Duodenal mucosa (tissue), 2 donors: ENCODE data around the gene HMGN2.

Source experiments
- H3K27ac ChIP-seq: one replicate; pipeline ENCODE4 v1.7.0; 2013; ENCODE audit warnings: low read depth, low read length
- H3K27me3 ChIP-seq, 2 donors: one replicate each; pipeline ENCODE4 v1.7.0; 2013; ENCODE audit warnings: low read length in 2 of 2, control low read depth in 1 of 2; ENCODE audit not compliant: insufficient read depth in 2 of 2, control insufficient read depth in 1 of 2
- H3K36me3 ChIP-seq, 2 donors: one replicate each; pipeline ENCODE4 v1.7.0; 2013; ENCODE audit warnings: low read length in 2 of 2, control low read depth in 1 of 2; ENCODE audit not compliant: insufficient read depth in 2 of 2, control insufficient read depth in 1 of 2
- H3K4me1 ChIP-seq, 2 donors: one replicate each; pipeline ENCODE4 v1.7.0; 2013; ENCODE audit warnings: low read length in 2 of 2, control low read depth in 1 of 2; ENCODE audit not compliant: insufficient read depth in 2 of 2, control insufficient read depth in 1 of 2
- H3K4me3 ChIP-seq, 2 donors: one replicate each; pipeline ENCODE4 v1.7.0; 2013; ENCODE audit warnings: low read length in 2 of 2, low read depth in 1 of 2
- H3K9ac ChIP-seq, 2 donors: one replicate each; pipeline ENCODE4 v1.7.0; 2013; ENCODE audit warnings: low read length in 2 of 2, low read depth in 1 of 2
- H3K9me3 ChIP-seq, 2 donors: one replicate each; pipeline ENCODE4 v1.7.0; 2013; ENCODE audit warnings: low read length in 2 of 2, control low read depth in 1 of 2; ENCODE audit not compliant: control insufficient read depth in 1 of 2

The HMGN2 gene

DNA sequence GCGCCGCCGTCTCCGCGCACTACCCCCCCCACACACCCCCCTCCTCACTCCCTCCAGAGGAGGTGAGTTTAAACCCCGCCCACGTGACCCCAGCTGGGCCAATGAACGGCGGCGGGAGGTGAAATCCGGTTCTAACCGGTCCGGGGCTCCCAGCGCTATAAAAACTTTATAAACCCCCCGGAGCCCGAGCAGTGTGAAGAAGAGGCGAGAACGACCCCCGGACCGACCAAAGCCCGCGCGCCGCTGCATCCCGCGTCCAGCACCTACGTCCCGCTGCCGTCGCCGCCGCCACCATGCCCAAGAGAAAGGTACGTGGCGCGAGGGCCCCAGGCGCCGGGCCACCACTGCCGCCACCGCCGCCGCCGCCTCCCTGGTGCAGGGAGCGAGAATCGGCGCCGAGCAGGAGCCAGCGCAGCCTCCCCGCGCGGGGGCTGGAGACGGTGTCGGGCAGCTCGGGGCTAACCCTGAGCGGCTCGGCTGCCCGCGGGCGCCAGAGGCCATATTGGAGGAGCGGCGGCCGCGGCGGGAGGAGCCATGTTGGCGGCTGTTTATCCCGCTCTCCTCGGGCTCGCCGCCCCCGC is at the start of gene HMGN2:
HMGN2 (plus strand) TSS at position 121 of the 581 bp plus-strand sequence; CDS start at position 294, 173 bp downstream.
- Histone ChIP-seq H3K9ac (peak within 1 kb of the TSS; percentile 64 to 81), H3K4me3 (peak within 1 kb of the TSS; percentile 84 to 87), H3K36me3 (peaks cover 14 to 46% of the 10 kb centered on the region in 2 donors), H3K4me1 (peaks cover 32 to 41% of the 10 kb centered on the region in 2 donors), H3K27ac (peak within 1 kb of the TSS; percentile 98), H3K27me3 (no peaks in the 10 kb centered on the region), H3K9me3 (no peaks in the 10 kb centered on the region)

DNA sequence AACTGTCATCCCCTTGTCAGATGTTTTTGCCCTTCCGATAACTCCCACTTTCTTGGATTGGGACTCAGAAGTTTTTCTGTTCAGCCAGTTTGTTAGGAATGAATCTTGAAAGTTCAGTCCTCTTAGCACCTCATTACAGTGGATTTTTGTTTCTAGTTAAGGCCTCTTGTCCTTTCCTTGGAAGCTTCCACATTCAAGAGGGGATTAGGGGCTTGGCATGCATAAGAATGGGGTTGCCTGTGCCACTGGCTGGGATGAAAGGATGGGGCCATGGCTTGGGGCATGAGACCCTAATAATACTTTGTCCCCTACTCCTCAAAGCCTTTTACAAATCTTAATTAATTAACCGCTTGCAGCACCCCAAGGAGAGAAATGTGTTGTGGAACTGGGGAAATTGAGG is 42.5 kb upstream of the HMGN2 start:
- peaks cover 20 to 22% of the 10 kb centered on the region in 2 donors for H3K4me1 ChIP-seq
- H3K27me3 ChIP-seq = peaks cover 0 to 2% of the 10 kb centered on the region in 2 donors
- H3K9me3 ChIP-seq = no peaks in the 10 kb centered on the region
- peaks cover 0 to 4% of the 10 kb centered on the region in 2 donors for H3K36me3 ChIP-seq
- H3K4me3 ChIP-seq = no peak overlapping the region
- H3K9ac ChIP-seq = no peak overlapping the region
- H3K27ac ChIP-seq = no peak overlapping the region

DNA sequence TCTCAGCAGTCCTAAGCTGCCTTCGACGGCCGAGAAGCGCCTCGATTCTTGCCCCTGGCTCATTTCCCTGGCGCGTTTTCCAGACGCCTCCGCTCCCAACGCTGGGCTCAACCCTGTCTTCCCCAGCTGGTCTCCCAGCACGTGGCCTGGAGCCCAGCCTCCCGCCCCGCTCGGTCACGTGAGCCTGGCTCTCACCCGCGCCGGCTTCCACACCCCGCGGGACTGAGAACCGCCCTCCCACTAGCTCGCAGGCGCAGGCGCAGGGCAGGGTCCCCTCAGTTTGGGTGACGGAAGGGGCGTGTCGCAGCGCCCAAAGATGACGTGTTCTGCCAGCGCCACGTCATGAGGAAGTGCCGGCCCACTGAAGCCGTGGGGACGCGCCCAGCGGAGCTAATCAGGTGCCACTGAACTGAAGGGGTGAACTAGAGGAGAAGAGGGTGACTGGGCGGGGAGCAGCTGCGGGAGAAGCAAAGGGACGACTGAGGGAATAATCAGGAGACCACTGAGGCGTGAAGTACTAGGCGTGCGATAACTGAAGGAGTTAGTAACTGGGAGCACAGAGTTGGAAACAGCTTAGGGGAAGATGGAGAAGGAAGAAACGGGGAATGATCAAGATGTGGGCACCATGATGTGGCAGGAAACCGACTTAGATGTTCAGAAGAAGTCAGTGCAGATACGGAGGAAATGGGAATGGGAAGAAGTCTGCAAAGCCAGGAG is 40.1 kb upstream of the HMGN2 start, which contains the start of gene DHDDS:
DHDDS (plus strand) TSS at position 343 of the 717 bp plus-strand sequence. CDS start 625 bp downstream, outside the sequence.
- Histone ChIP-seq H3K36me3 (peaks cover 4 to 6% of the 10 kb centered on the region in 2 donors), H3K27me3 (no peaks in the 10 kb centered on the region), H3K4me3 (peak within 1 kb of the TSS; percentile 90 to 97), H3K9me3 (no peaks in the 10 kb centered on the region), H3K9ac (peak within 1 kb of the TSS; percentile 84 to 94), H3K4me1 (peaks cover 20 to 22% of the 10 kb centered on the region in 2 donors), H3K27ac (peak within 1 kb of the TSS; percentile 69)

DNA sequence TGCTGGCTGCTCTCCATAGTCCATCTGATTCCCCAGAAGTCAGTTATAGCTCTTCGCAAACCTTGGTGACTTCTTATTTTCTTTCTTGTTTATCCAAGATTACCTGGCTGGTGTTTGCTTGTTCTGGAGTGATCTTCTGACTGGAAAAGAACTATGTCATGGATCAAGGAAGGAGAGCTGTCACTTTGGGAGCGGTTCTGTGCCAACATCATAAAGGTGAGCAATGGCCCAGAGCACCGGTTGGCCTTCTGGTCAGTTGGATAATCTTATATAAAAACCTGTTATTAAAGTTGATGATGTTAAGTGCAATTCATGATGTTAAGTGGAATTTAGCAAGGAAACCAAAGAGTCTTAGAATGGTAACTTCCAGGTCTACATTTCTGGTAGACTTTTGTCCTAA is 39.4 kb upstream of the HMGN2 start:
- H3K27me3 ChIP-seq = no peaks in the 10 kb centered on the region
- H3K27ac ChIP-seq = peak overlapping the region; percentile 69
- peaks cover 20 to 22% of the 10 kb centered on the region in 2 donors for H3K4me1 ChIP-seq

DNA sequence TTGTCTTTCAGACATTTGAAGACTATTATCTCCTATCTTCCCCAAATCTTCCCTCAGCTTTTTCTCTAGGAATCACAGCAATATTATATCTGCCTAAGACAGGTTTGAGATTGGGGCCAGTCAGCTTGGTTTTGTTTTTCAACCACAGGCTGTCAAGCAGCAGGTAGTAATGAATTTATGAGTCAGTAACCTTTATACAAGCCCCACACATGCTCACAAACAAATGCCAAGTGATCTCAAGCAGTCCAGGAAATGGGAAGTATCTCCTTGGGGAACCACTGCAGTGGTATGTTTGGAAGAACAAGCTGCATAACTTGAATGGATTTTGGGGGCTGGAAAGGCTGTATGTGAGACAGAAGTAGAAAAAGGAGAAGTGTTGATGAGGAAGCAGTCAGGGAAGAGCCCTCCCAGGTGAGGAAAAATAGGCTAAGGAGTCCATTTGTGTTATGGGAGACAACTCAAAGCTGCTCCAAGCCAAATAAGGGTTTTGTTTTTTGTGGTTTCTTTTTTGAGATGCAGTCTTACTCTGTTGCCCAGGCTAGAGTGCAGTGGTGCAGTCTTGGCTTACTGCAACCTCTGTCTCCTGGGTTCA is 38.0 kb upstream of the HMGN2 start:
- Histone ChIP-seq H3K4me3 (no peak overlapping the region), H3K27ac (no peak overlapping the region)

More for the DNA sequence above, 39.4 kb upstream of the HMGN2 start:
- Histone ChIP-seq H3K9ac (peak overlapping the region; percentile 84 to 94), H3K36me3 (peaks cover 5 to 11% of the 10 kb centered on the region in 2 donors), H3K4me3 (peak overlapping the region; percentile 90 to 97), H3K9me3 (no peaks in the 10 kb centered on the region)

DNA sequence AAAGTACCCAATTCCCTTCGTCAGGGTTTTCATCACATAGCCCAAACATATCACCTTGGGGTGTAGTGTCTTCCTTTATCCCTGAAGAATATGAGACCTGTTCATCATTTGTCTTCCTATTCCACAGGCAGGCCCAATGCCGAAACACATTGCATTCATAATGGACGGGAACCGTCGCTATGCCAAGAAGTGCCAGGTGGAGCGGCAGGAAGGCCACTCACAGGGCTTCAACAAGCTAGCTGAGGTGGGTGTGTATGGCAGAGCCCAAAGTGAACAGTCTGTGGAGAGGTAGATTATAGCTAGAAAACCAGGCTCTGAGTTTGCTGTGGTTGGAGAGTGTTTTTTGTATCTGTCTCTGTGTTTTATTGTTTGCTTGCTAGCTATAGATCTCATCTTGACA is 34.2 kb upstream of the HMGN2 start:
- H3K27me3 ChIP-seq = no peaks in the 10 kb centered on the region
- H3K27ac ChIP-seq = no peak overlapping the region
- H3K9me3 ChIP-seq = no peaks in the 10 kb centered on the region
- no peak overlapping the region for H3K4me3 ChIP-seq
- H3K4me1 ChIP-seq = peaks cover 11 to 12% of the 10 kb centered on the region in 2 donors
- no peak overlapping the region for H3K9ac ChIP-seq
- peaks cover 25 to 56% of the 10 kb centered on the region in 2 donors for H3K36me3 ChIP-seq

More for the DNA sequence above, 38.0 kb upstream of the HMGN2 start:
- H3K9me3 ChIP-seq = no peaks in the 10 kb centered on the region
- peaks cover 13 to 25% of the 10 kb centered on the region in 2 donors for H3K36me3 ChIP-seq
- no peaks in the 10 kb centered on the region for H3K27me3 ChIP-seq
- H3K9ac ChIP-seq = peak overlapping the region in 1 of 2 donors; percentile 19
- peaks cover 20 to 22% of the 10 kb centered on the region in 2 donors for H3K4me1 ChIP-seq

DNA sequence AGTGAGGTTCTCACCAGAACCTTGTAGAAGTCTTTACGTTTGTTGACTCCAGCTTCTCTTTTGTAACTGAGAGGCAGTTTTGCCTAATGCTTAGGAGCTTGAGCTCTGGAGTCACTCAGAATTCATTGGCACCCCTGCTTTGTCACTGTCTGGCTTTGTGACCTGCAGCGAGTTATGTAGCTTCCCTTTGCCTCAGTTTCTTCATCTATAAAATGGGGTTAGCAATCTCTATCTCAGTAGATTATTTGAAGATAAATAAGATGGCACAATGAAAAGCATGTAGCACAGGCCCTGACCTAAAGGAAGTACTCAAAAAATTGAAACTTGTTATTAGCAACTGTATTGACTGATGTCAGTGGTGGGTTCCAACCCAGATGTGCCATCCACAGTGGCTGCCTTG is 32.0 kb upstream of the HMGN2 start:
- Histone ChIP-seq H3K27ac (no peak overlapping the region), H3K4me3 (no peak overlapping the region), H3K4me1 (no peaks in the 10 kb centered on the region), H3K27me3 (no peaks in the 10 kb centered on the region), H3K9me3 (no peaks in the 10 kb centered on the region), H3K36me3 (peaks cover 37 to 77% of the 10 kb centered on the region in 2 donors), H3K9ac (no peak overlapping the region)

DNA sequence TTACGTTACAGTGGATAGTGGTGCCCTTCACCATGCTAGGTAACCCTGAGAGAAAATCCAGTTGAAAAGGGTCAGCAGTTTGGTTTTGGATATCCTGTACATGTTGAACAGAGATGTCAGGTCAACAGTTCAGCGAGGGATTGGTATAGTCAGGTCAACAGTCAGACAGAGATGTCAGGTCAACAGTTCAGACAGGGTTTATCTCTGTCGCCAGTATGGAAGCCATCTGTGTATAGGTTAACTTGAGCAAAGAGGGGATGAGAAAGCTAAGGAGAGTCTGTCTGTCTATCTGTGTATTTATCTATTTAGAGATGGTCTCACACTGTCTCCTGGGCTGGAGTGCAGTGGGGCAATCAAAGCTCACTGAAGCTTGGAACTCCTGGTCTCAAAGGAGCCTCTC is 22.4 kb upstream of the HMGN2 start:
- Histone ChIP-seq H3K36me3 (peaks cover 19 to 69% of the 10 kb centered on the region in 2 donors), H3K9ac (no peak overlapping the region), H3K27ac (no peak overlapping the region), H3K27me3 (no peaks in the 10 kb centered on the region), H3K9me3 (no peaks in the 10 kb centered on the region), H3K4me3 (no peak overlapping the region), H3K4me1 (no peaks in the 10 kb centered on the region)

DNA sequence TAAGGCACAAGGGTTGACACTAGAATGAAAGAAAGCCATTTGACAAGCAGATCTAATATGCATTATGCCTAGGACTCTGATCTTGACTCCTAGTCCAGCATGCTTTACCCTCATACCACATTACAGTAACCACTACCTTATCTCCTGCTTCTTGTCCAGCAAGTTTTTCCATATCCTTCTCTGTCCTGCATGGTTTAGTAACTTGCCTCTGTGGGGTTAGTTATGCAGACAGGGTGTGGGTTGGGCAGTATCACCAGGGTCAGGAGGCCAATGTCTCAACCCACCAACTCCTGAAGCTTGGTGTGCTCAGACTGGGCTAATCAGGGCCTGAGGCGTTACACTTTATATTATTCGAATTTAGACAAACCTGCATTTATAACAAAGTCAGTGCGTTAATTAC is 21.3 kb upstream of the HMGN2 start:
- H3K9me3 ChIP-seq = no peaks in the 10 kb centered on the region
- H3K9ac ChIP-seq = no peak overlapping the region
- H3K36me3 ChIP-seq = peaks cover 15 to 67% of the 10 kb centered on the region in 2 donors
- no peak overlapping the region for H3K27ac ChIP-seq
- H3K27me3 ChIP-seq = no peaks in the 10 kb centered on the region
- H3K4me3 ChIP-seq = no peak overlapping the region
- no peaks in the 10 kb centered on the region for H3K4me1 ChIP-seq
